ENCODE data around the gene CDKN2B-AS1. TPM values are rescaled to one million over a fixed set of nuclear protein-coding genes. Genes with fewer than 3 reads are reported as not detected.
A peak's percentile ranks its signal among the peaks of the same experiment; 100 is the strongest.

The CDKN2B-AS1 gene
- total RNA-seq, 2 donors from 2014 or later = 0.64 to 0.93 TPM

GRCh38 chr9:22008717-22009505, 14.3 kb downstream of the CDKN2B-AS1 start, which contains the start of gene CDKN2B:
TSS of gene CDKN2B (minus strand) at chr9:22009305. CDS start at chr9:22008953, 352 bp downstream.
- ATAC-seq (replicated peaks) = peak; percentile 95
- Mint-ChIP-seq H3K27ac (peak within 1 kb of the TSS; percentile 73), H3K4me3 (peak within 1 kb of the TSS; percentile 90), H3K4me1 (peaks cover 14% of the 10 kb centered on the region), H3K9me3 (no peaks in the 10 kb centered on the region), H3K27me3 (peaks cover 28% of the 10 kb centered on the region), H3K36me3 (ENCODE audit: low read depth) (peaks cover 7% of the 10 kb centered on the region)

GRCh38 chr9:22009506-22009867, 14.9 kb downstream of the CDKN2B-AS1 start:
- peak; percentile 38 for ATAC-seq (replicated peaks)
- H3K4me1 Mint-ChIP-seq = peaks cover 14% of the 10 kb centered on the region
- H3K9me3 Mint-ChIP-seq = no peaks in the 10 kb centered on the region
- peak overlapping the region; percentile 90 for H3K4me3 Mint-ChIP-seq
- H3K27ac Mint-ChIP-seq = no peak overlapping the region
- peaks cover 7% of the 10 kb centered on the region for H3K36me3 Mint-ChIP-seq (ENCODE audit: low read depth)
- peaks cover 23% of the 10 kb centered on the region for H3K27me3 Mint-ChIP-seq

- Mint-ChIP-seq H3K27me3 (peaks cover 10% of the 10 kb centered on the region), H3K9me3 (no peaks in the 10 kb centered on the region), H3K4me1 (peaks cover 6% of the 10 kb centered on the region), H3K36me3 (ENCODE audit: low read depth) (no peaks in the 10 kb centered on the region), H3K27ac (no peak overlapping the region), H3K4me3 (no peak overlapping the region)
- ATAC-seq (replicated peaks) = no peak
Observed at GRCh38 chr9:22010866-22011625, 16.5 kb downstream of the CDKN2B-AS1 start.

- Mint-ChIP-seq H3K27me3 (peaks cover 13% of the 10 kb centered on the region), H3K9me3 (peaks cover 6% of the 10 kb centered on the region), H3K4me3 (no peak overlapping the region), H3K36me3 (ENCODE audit: low read depth) (no peaks in the 10 kb centered on the region), H3K4me1 (no peaks in the 10 kb centered on the region), H3K27ac (no peak overlapping the region)
- ATAC-seq (replicated peaks) = no peak
Observed at GRCh38 chr9:22022396-22022795, 27.8 kb downstream of the CDKN2B-AS1 start.

- H3K36me3 Mint-ChIP-seq (ENCODE audit: low read depth) = no peaks in the 10 kb centered on the region
- no peak overlapping the region for H3K4me3 Mint-ChIP-seq
- peaks cover 7% of the 10 kb centered on the region for H3K27me3 Mint-ChIP-seq
- no peak overlapping the region for H3K27ac Mint-ChIP-seq
- no peaks in the 10 kb centered on the region for H3K9me3 Mint-ChIP-seq
- no peak for ATAC-seq (replicated peaks)
- no peaks in the 10 kb centered on the region for H3K4me1 Mint-ChIP-seq
Observed at GRCh38 chr9:22026696-22027095, 32.1 kb downstream of the CDKN2B-AS1 start.

GRCh38 chr9:22028394-22028793, 33.8 kb downstream of the CDKN2B-AS1 start:
- H3K9me3 Mint-ChIP-seq = no peaks in the 10 kb centered on the region
- H3K36me3 Mint-ChIP-seq (ENCODE audit: low read depth) = no peaks in the 10 kb centered on the region
- H3K4me1 Mint-ChIP-seq = peaks cover 6% of the 10 kb centered on the region
- no peak overlapping the region for H3K27ac Mint-ChIP-seq
- peak; percentile 31 for ATAC-seq (replicated peaks)
- peaks cover 3% of the 10 kb centered on the region for H3K27me3 Mint-ChIP-seq
- H3K4me3 Mint-ChIP-seq = no peak overlapping the region

- no peak for ATAC-seq (replicated peaks)
- Mint-ChIP-seq H3K27ac (no peak overlapping the region), H3K9me3 (no peaks in the 10 kb centered on the region), H3K27me3 (no peaks in the 10 kb centered on the region), H3K4me3 (no peak overlapping the region), H3K4me1 (peaks cover 6% of the 10 kb centered on the region), H3K36me3 (ENCODE audit: low read depth) (no peaks in the 10 kb centered on the region)
Observed at GRCh38 chr9:22029231-22029630, 34.6 kb downstream of the CDKN2B-AS1 start.

- ATAC-seq (replicated peaks) = no peak
- Mint-ChIP-seq H3K27me3 (no peaks in the 10 kb centered on the region), H3K4me1 (peaks cover 6% of the 10 kb centered on the region), H3K27ac (no peak overlapping the region), H3K36me3 (ENCODE audit: low read depth) (no peaks in the 10 kb centered on the region), H3K4me3 (no peak overlapping the region), H3K9me3 (no peaks in the 10 kb centered on the region)
Observed at GRCh38 chr9:22030101-22030598, 35.6 kb downstream of the CDKN2B-AS1 start.

GRCh38 chr9:22031655-22032411, 37.2 kb downstream of the CDKN2B-AS1 start:
- ATAC-seq (replicated peaks) = peak; percentile 61
- Mint-ChIP-seq H3K36me3 (ENCODE audit: low read depth) (no peaks in the 10 kb centered on the region), H3K4me3 (no peak overlapping the region), H3K9me3 (no peaks in the 10 kb centered on the region), H3K4me1 (peaks cover 6% of the 10 kb centered on the region), H3K27ac (no peak overlapping the region), H3K27me3 (no peaks in the 10 kb centered on the region)

- no peaks in the 10 kb centered on the region for H3K36me3 Mint-ChIP-seq (ENCODE audit: low read depth)
- H3K27me3 Mint-ChIP-seq = no peaks in the 10 kb centered on the region
- no peak overlapping the region for H3K4me3 Mint-ChIP-seq
- H3K27ac Mint-ChIP-seq = no peak overlapping the region
- H3K9me3 Mint-ChIP-seq = no peaks in the 10 kb centered on the region
- no peak for ATAC-seq (replicated peaks)
- H3K4me1 Mint-ChIP-seq = peaks cover 6% of the 10 kb centered on the region
Observed at GRCh38 chr9:22033012-22033630, 38.5 kb downstream of the CDKN2B-AS1 start.

GRCh38 chr9:22035591-22036011, 41.0 kb downstream of the CDKN2B-AS1 start:
- ATAC-seq (replicated peaks) = peak; percentile 79
- Mint-ChIP-seq H3K9me3 (no peaks in the 10 kb centered on the region), H3K27ac (no peak overlapping the region), H3K27me3 (no peaks in the 10 kb centered on the region), H3K4me1 (peaks cover 6% of the 10 kb centered on the region), H3K36me3 (ENCODE audit: low read depth) (no peaks in the 10 kb centered on the region), H3K4me3 (no peak overlapping the region)

GRCh38 chr9:22036866-22037626, 42.5 kb downstream of the CDKN2B-AS1 start:
- H3K4me1 Mint-ChIP-seq = peaks cover 10% of the 10 kb centered on the region
- no peaks in the 10 kb centered on the region for H3K27me3 Mint-ChIP-seq
- no peak for ATAC-seq (replicated peaks)
- H3K9me3 Mint-ChIP-seq = no peaks in the 10 kb centered on the region
- H3K4me3 Mint-ChIP-seq = no peak overlapping the region
- H3K27ac Mint-ChIP-seq = no peak overlapping the region
- no peaks in the 10 kb centered on the region for H3K36me3 Mint-ChIP-seq (ENCODE audit: low read depth)

- Mint-ChIP-seq H3K9me3 (no peaks in the 10 kb centered on the region), H3K27ac (no peak overlapping the region), H3K4me1 (peaks cover 6% of the 10 kb centered on the region), H3K4me3 (no peak overlapping the region), H3K36me3 (ENCODE audit: low read depth) (no peaks in the 10 kb centered on the region), H3K27me3 (no peaks in the 10 kb centered on the region)
- ATAC-seq (replicated peaks) = no peak
Observed at GRCh38 chr9:22037954-22038690, 43.5 kb downstream of the CDKN2B-AS1 start.
